ENCODE results near the gene CKLF.
A peak's percentile ranks its signal among the peaks of the same experiment; 100 is the strongest.

The CKLF gene

DNA sequence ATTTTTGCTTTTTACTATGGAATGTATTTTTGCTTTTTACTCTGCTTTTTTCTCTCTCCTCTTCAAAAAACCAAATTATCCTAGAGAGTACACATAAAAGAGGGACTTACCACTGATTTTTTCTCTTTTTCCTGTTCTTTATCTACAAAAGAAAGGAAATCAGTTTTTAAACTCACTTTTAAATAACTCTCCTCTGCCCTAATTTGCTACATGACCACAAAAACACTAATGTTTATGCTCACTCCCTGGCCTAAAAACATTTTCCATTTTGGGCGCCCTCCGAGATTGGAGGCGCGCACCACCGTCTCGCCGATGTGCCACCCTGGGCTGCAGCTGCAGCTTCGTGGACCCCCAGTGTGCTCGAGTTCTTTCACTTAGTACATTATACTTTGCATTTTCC lies 3.5 kb upstream of the CKLF start:
- TF ChIP-seq, protein P1, sequence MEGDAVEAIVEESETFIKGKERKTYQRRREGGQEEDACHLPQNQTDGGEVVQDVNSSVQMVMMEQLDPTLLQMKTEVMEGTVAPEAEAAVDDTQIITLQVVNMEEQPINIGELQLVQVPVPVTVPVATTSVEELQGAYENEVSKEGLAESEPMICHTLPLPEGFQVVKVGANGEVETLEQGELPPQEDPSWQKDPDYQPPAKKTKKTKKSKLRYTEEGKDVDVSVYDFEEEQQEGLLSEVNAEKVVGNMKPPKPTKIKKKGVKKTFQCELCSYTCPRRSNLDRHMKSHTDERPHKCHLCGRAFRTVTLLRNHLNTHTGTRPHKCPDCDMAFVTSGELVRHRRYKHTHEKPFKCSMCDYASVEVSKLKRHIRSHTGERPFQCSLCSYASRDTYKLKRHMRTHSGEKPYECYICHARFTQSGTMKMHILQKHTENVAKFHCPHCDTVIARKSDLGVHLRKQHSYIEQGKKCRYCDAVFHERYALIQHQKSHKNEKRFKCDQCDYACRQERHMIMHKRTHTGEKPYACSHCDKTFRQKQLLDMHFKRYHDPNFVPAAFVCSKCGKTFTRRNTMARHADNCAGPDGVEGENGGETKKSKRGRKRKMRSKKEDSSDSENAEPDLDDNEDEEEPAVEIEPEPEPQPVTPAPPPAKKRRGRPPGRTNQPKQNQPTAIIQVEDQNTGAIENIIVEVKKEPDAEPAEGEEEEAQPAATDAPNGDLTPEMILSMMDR (IDR thresholded peaks at IDR 0.05; ENCODE audit: low read depth, low read length): no peak
- DNase-seq (ENCODE audit: extremely low read depth, low read depth): no peak

- DNase-seq (ENCODE audit: extremely low read depth, low read depth): no peak
- TF ChIP-seq, protein P1 (IDR thresholded peaks at IDR 0.05; ENCODE audit: low read depth, low read length): no peak; the same call in none of the 2 replicates
Measured at GRCh38 chr16:66549284-66550131, 2.9 kb upstream of the CKLF start, which contains the start of gene TK2. Gene TK2, minus strand, starts transcription at chr16:66550122. Its CDS starts 61 bp downstream, at chr16:66550061.

GRCh38 chr16:66551348-66551759 lies 1.0 kb upstream of the CKLF start:
- no peak for DNase-seq (ENCODE audit: extremely low read depth, low read depth)
- TF ChIP-seq, protein P1 (IDR thresholded peaks at IDR 0.05; ENCODE audit: low read depth, low read length): peak; percentile 4

DNA sequence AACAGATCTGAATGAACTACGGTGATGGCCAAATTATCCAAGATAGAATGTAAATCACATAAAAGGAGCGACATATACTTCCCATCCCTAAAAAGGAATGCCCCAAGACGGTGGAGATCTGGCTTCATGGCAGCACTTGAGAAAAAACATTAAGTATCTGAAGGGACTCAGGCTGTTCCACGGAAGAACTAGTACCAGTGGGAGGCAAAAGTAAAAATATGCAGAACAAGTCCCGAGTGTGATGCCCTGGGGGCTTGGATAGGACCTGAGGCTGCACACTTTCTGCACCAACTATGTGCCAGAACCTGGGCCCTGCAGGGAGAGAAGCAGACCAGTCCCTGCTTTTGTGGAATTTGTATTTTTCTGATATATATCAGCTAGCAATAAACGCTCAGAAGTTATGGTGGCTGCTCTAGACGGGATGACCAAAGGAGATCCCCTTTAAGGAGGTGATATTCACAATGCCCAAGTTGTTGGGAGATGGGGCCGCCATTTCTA lies 539 bp upstream of the CKLF start:
- no peak for DNase-seq (ENCODE audit: extremely low read depth, low read depth)
- TF ChIP-seq, protein P1 (IDR thresholded peaks at IDR 0.05; ENCODE audit: low read depth, low read length): no peak

DNA sequence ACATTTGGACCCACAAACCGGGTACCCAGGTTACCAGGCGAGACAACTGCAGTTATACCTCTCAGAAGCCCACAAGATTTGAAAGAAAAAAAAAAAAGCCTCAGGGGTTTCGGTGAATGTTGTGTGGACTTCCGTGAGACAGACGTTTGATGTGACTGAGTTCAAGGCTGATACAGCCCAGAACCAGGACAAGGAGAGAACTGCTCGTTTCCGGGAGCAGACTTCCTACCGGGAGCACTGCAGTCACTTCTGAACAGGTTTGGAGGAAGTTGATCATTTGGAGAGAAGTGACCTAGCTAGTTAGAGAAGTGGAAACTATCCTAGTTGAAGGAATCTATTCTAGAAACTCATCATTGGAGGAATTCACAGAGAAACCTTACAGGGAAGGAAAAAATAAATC lies 847 bp downstream of the CKLF start:
- DNase-seq (ENCODE audit: extremely low read depth, low read depth): no peak
- TF ChIP-seq, protein P1 (IDR thresholded peaks at IDR 0.05; ENCODE audit: low read depth, low read length): no peak

DNA sequence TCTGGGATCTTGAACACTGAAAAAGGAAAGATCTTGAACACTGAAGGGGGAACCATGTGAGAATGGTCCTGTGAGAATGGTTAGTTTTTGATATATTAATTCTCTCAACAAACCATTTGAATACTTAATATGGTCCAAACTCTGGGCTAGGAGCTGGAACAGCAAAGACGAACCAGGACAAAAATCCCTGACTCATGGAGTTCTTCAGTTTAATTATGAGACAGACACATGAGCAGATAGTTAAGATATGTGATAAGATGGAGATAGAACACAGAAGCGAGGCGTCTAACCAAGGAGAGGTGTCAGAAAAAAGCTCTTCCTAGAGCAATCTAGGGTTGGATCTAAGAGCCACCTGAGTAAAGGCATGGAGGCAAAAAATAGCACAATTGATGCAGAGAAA lies 1.6 kb downstream of the CKLF start:
- no peak for DNase-seq (ENCODE audit: extremely low read depth, low read depth)
- TF ChIP-seq, protein P1 (IDR thresholded peaks at IDR 0.05; ENCODE audit: low read depth, low read length): no peak

DNA sequence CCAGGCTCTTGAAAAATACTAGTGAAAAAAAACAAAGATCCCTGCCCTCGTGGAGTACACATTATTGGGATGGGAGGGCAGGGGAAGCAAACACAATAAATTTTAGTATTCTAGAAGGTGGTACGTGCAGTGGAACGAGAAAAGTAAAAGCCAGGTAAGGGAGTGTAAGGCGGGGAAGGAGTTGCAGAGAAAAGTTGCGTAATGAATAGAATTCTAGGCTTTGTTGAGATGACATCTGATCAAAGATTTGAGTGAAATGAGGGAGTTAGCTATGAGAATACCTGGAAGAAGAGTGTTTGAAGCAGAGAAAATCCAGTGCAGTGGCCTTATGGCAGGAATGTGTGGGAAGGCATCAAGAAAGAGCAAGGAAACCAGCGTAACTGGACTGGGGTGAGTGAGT lies 2.1 kb downstream of the CKLF start:
- TF ChIP-seq, protein P1 (IDR thresholded peaks at IDR 0.05; ENCODE audit: low read depth, low read length): no peak
- no peak for DNase-seq (ENCODE audit: extremely low read depth, low read depth)
